ENCODE results near the gene FSIP1. TPM values are rescaled to one million over a fixed set of nuclear protein-coding genes. Genes with fewer than 3 reads are reported as not detected.

Gene FSIP1
- total RNA-seq, 2 donors from 2014 or later = 4.1 to 5.3 TPM

DNA sequence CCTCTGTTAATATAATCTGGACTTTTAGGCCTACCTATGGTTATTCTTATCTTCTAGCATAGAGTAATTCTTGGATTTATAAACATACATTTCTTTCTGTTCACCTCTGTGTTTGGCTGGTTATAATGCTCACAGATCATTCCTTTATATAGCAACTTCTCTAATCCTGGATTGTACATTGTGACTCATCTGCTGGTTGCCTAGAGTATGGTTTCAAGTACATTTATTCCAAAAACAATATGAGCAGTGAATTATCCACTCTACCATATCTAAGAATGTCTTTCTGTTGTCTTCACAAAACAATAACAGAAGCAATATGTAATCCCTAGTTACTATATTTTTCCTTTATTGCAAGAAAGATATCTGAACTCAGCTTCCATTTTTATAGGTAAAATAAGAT is 35.3 kb downstream of the FSIP1 start:
- H3K9me3 ChIP-seq = no peaks in the 10 kb centered on the region
- no peak overlapping the region for H3K4me3 ChIP-seq
- no peak for DNase-seq
- H3K36me3 ChIP-seq = no peaks in the 10 kb centered on the region
- H3K27me3 ChIP-seq = no peaks in the 10 kb centered on the region
- TF ChIP-seq, protein P1, sequence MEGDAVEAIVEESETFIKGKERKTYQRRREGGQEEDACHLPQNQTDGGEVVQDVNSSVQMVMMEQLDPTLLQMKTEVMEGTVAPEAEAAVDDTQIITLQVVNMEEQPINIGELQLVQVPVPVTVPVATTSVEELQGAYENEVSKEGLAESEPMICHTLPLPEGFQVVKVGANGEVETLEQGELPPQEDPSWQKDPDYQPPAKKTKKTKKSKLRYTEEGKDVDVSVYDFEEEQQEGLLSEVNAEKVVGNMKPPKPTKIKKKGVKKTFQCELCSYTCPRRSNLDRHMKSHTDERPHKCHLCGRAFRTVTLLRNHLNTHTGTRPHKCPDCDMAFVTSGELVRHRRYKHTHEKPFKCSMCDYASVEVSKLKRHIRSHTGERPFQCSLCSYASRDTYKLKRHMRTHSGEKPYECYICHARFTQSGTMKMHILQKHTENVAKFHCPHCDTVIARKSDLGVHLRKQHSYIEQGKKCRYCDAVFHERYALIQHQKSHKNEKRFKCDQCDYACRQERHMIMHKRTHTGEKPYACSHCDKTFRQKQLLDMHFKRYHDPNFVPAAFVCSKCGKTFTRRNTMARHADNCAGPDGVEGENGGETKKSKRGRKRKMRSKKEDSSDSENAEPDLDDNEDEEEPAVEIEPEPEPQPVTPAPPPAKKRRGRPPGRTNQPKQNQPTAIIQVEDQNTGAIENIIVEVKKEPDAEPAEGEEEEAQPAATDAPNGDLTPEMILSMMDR (IDR thresholded peaks at IDR 0.05) = no peak
- H3K4me1 ChIP-seq = no peaks in the 10 kb centered on the region
- intact Hi-C loops (cut with DNase I) = no loop called here
- H3K9ac ChIP-seq (ENCODE audit: low read depth in 2 of 2, low read length in 2 of 2) = no peak overlapping the region
- H3K27ac ChIP-seq = no peak overlapping the region

DNA sequence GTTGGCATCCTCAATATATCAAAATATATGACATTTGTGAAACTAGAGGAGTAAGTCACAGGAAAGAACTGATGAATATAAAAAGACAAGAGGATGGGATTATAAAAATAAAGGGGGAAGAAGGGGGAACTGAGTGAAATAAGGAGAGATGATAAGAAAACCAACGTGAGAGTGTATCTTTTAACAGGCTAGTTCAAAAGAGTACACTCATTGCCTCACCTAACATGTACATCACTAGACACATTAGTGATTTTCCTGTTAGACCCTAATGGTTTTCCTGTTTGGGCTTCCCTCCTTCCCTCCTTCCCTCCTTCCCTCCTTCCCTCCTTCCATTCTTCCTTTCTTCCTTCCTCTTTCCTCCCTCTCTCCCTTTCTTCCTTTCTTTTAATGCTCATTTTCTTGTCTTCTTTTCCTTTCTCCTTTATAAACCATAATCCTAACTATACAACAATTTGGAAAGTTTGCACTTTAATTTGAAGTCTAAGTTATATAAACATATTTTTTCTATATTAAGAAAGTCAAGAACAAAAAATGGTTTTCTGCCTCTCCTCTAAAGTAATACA is 35.8 kb downstream of the FSIP1 start:
- no peak overlapping the region for H3K9ac ChIP-seq (ENCODE audit: low read depth in 2 of 2, low read length in 2 of 2)
- no peak overlapping the region for H3K27ac ChIP-seq
- no peaks in the 10 kb centered on the region for H3K4me1 ChIP-seq
- H3K4me3 ChIP-seq = no peak overlapping the region
- TF ChIP-seq, protein P1 (IDR thresholded peaks at IDR 0.05) = no peak
- intact Hi-C loops (cut with DNase I) = no loop called here
- H3K9me3 ChIP-seq = no peaks in the 10 kb centered on the region
- no peak for DNase-seq
- H3K36me3 ChIP-seq = no peaks in the 10 kb centered on the region
- no peaks in the 10 kb centered on the region for H3K27me3 ChIP-seq

DNA sequence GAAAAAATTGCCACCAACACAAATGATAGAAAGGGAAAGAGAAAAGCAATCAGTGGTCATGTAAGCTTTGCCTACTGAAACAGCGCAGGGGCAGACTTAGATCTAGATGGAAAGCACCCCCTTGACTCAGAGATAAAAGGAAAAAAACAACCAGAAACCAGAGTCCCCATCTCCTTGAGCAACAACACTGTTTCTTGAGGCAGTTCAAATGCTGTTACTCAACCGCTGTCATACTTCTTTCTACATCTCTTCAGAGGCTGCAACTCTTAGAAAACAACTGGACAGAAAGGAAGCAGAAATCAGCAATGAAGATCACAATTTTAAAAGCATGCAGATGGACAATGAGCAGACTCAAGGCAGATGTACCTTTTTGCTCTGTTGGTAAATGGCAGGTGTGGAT is 36.5 kb downstream of the FSIP1 start:
- DNase-seq = no peak
- Histone ChIP-seq H3K9me3 (no peaks in the 10 kb centered on the region), H3K9ac (ENCODE audit: low read depth in 2 of 2, low read length in 2 of 2) (no peak overlapping the region), H3K36me3 (no peaks in the 10 kb centered on the region), H3K4me1 (no peaks in the 10 kb centered on the region), H3K4me3 (no peak overlapping the region), H3K27me3 (no peaks in the 10 kb centered on the region), H3K27ac (no peak overlapping the region)
- intact Hi-C loops (cut with DNase I) = no loop called here
- TF ChIP-seq, protein P1 (IDR thresholded peaks at IDR 0.05) = no peak

DNA sequence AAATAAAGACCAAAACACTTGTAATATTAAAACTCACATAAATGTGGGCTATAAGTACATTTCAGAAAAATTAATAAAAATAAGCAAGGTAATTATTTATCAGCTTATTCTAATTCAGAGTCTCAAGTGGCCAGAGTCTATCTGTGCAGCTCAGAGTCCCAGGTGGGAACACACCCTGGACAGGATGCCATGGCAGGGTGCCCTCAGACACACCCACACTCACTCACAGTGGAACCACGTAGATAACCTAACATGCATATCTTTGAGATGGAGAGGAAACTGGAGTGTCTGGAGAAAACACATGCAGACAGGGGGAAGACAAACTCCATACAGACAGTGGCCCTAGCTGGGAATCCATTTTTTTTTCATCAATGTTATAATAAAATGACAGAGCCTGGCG is 37.2 kb downstream of the FSIP1 start:
- DNase-seq = peak; percentile 41
- H3K36me3 ChIP-seq = no peaks in the 10 kb centered on the region

DNA sequence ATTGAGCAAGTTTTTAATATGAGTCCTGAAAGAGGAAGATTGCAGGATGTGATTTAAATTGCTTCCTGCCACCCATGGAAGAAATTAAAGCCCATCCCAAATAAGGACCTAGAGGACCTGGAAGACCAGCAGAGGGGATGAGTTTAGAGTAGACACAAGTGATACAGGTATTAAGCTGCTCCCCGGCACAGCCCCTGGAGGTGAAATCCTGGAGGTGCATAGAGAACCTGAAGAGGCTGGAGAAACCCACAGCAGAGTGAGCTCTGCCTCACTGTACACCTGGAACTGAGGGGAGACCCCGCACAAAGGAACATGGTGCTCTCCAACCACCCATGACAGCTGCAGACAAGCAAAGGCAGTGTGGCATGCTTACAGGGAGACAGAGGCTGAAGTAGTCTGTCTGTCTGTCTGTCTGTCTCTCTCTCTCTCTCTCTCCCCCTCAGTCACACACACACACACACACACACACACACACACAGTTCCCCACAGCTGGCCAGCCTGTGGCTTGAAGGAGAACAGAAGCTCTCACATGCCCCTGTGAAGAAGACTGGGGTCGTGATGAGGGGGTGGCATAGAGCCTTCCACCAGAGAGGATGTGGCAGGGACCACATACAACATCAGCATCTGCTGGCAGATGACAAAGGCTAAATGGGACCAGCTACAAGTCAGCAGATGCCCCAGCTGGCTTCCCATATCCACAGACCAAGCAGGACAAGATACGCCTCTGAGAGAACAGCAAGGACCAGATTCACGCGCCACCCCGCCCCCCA is 38.1 kb downstream of the FSIP1 start:
- Histone ChIP-seq H3K36me3 (no peaks in the 10 kb centered on the region), H3K27me3 (no peaks in the 10 kb centered on the region), H3K9ac (ENCODE audit: low read depth in 2 of 2, low read length in 2 of 2) (no peak overlapping the region), H3K4me1 (no peaks in the 10 kb centered on the region), H3K4me3 (no peak overlapping the region), H3K27ac (no peak overlapping the region), H3K9me3 (no peaks in the 10 kb centered on the region)
- DNase-seq = no peak
- intact Hi-C loops (cut with DNase I) = no loop called here
- TF ChIP-seq, protein P1 (IDR thresholded peaks at IDR 0.05) = no peak

More for the DNA sequence above, 37.2 kb downstream of the FSIP1 start:
- Histone ChIP-seq H3K4me3 (no peak overlapping the region), H3K9ac (ENCODE audit: low read depth in 2 of 2, low read length in 2 of 2) (no peak overlapping the region), H3K27ac (no peak overlapping the region), H3K27me3 (no peaks in the 10 kb centered on the region), H3K9me3 (no peaks in the 10 kb centered on the region), H3K4me1 (no peaks in the 10 kb centered on the region)
- intact Hi-C loops (cut with DNase I) = no loop called here
- TF ChIP-seq, protein P1 (IDR thresholded peaks at IDR 0.05) = no peak

Data from colonic mucosa (tissue), 4 donors.